MM.1S (cell line): ENCODE results near the gene PSMC3IP.

ENCODE experiments used
- CTCF ChIP-seq: fragments of 300-600 bp; sonication (generic); IDR thresholded peaks from 2 replicates; pipeline ENCODE4 v1.5.1; 2016; ENCODE audit warnings: antibody characterized with exemption, low read length, mixed read lengths
- EZH2 ChIP-seq: fragments of 300-600 bp; sonication (generic); optimal IDR thresholded peaks from 2 replicates; pipeline ENCODE3; 2017; ENCODE audit warnings: low read depth, mild to moderate bottlenecking, antibody characterized with exemption, low read length, mixed read lengths
- EZH2phosphoT487 ChIP-seq: fragments of 300-600 bp; sonication (generic); IDR thresholded peaks from 2 replicates; pipeline ENCODE4 v1.6.1; 2018; ENCODE audit warnings: antibody characterized with exemption, low read length

GRCh38 chr17:42553866-42554249 is 23.7 kb downstream of the PSMC3IP start:
- TF ChIP-seq CTCF (no peak), EZH2 (no peak), EZH2phosphoT487 (no peak)
